HEK293 (cell line): ENCODE measurements around the gene SLC35E1.
"Not testable (repeated sequence)": the region's sequence is repeated elsewhere in the genome, so short reads cannot be mapped to it uniquely, and the experiment has no call there.

Experiments
- CTCF ChIA-PET: fragments of 350-600 bp; formaldehyde crosslinking; extraction: SDS; loops from one replicate; lab custom pipeline; 2021; ENCODE audit warnings: antibody characterized with exemption; lab: Yijun Ruan, JAX
- POLR2A ChIA-PET: fragments of 300-600 bp; formaldehyde crosslinking; extraction: SDS; loops from one replicate; lab custom pipeline; 2020; ENCODE audit warnings: antibody characterized with exemption, inconsistent platforms; lab: Yijun Ruan, JAX
- H3K27ac ChIP-seq: fragments of 200-500 bp; sonication (Bioruptor generic); 2 replicates; pipeline ENCODE4 v1.5.1; 2014; ENCODE audit warnings: low read depth, low read length, control low read depth, inconsistent platforms; ENCODE audit errors: extremely low read depth
- H3K36me3 ChIP-seq, 2 experiments: fragments of 200-500 bp in 1 of 2; sonication (Bioruptor generic) in 1 of 2; 1 replicate in 1 of 2; 2 replicates in 1 of 2; pipeline ENCODE4 v1.5.1; 2014 to 2017; ENCODE audit warnings: inconsistent platforms in 2 of 2, low read length in 2 of 2; ENCODE audit not compliant: control insufficient read depth in 2 of 2, insufficient read depth in 1 of 2
- H3K4me1 ChIP-seq: fragments of 200-500 bp; sonication (Bioruptor generic); 2 replicates; pipeline ENCODE4 v1.5.1; 2014; ENCODE audit warnings: mild to moderate bottlenecking, low read length, inconsistent platforms; ENCODE audit not compliant: control insufficient read depth, insufficient read depth
- H3K4me3 ChIP-seq: 2 replicates; pipeline ENCODE4 v1.5.1; 2011; ENCODE audit warnings: low read depth, mild to moderate bottlenecking, control low read depth, low read length, moderate library complexity
- H3K9me3 ChIP-seq: fragments of 200-500 bp; sonication (Bioruptor generic); 2 replicates; pipeline ENCODE4 v1.5.1; 2014; ENCODE audit warnings: low read depth, low read length, inconsistent platforms; ENCODE audit not compliant: control insufficient read depth, insufficient read depth
- ELK4 ChIP-seq: IDR thresholded peaks from 2 replicates; pipeline ENCODE4 v1.6.1; 2011; ENCODE audit warnings: mild to moderate bottlenecking, low read depth, low read length, borderline replicate concordance
- GFI1B ChIP-seq: fragments of 450-650 bp; formaldehyde crosslinking; IDR thresholded peaks from 2 replicates; pipeline ENCODE4 v1.5.1; 2016; ENCODE audit warnings: missing biosample characterization, missing genetic modification characterization
- GLI4 ChIP-seq: fragments of 450-650 bp; formaldehyde crosslinking; IDR thresholded peaks from 2 replicates; pipeline ENCODE4 v1.5.1; 2016; ENCODE audit warnings: missing biosample characterization, missing genetic modification characterization
- GLIS1 ChIP-seq: fragments of 450-650 bp; formaldehyde crosslinking; IDR thresholded peaks from 2 replicates; pipeline ENCODE4 v1.5.1; 2016; ENCODE audit warnings: missing biosample characterization, missing genetic modification characterization
- IKZF3 ChIP-seq: fragments of 450-650 bp; IDR thresholded peaks from 2 replicates; pipeline ENCODE4 v1.5.0; 2018; ENCODE audit warnings: missing biosample characterization, mild to moderate bottlenecking, missing genetic modification characterization, moderate library complexity
- KLF10 ChIP-seq: fragments of 450-650 bp; IDR thresholded peaks from 2 replicates; pipeline ENCODE4 v1.5.1; 2018; ENCODE audit warnings: missing biosample characterization, mild to moderate bottlenecking, missing genetic modification characterization
- MEIS1 ChIP-seq: sonication (generic); formaldehyde crosslinking; IDR thresholded peaks from 2 replicates; pipeline ENCODE4 v1.8.1; 2022; ENCODE audit warnings: missing genetic modification reagents, mild to moderate bottlenecking, borderline replicate concordance
- MYNN ChIP-seq: fragments of 450-650 bp; formaldehyde crosslinking; IDR thresholded peaks from 2 replicates; pipeline ENCODE4 v1.5.1; 2016; ENCODE audit warnings: missing biosample characterization, missing genetic modification characterization, borderline replicate concordance
- ZNF2 ChIP-seq: fragments of 450-650 bp; formaldehyde crosslinking; IDR thresholded peaks from 2 replicates; pipeline ENCODE4 v1.5.1; 2016; ENCODE audit warnings: missing biosample characterization, missing genetic modification characterization
- ZNF223 ChIP-seq: fragments of 450-650 bp; formaldehyde crosslinking; IDR thresholded peaks from 2 replicates; pipeline ENCODE4 v1.5.1; 2016; ENCODE audit warnings: missing biosample characterization, missing genetic modification characterization
- ZNF248 ChIP-seq: fragments of 450-650 bp; formaldehyde crosslinking; IDR thresholded peaks from 2 replicates; pipeline ENCODE4 v1.5.1; 2017; ENCODE audit warnings: missing biosample characterization, missing genetic modification characterization
- ZNF266 ChIP-seq: fragments of 450-650 bp; formaldehyde crosslinking; IDR thresholded peaks from 2 replicates; pipeline ENCODE4 v1.5.1; 2016; ENCODE audit warnings: missing biosample characterization, missing genetic modification characterization, low read depth
- ZNF37A ChIP-seq: fragments of 450-650 bp; IDR thresholded peaks from 2 replicates; pipeline ENCODE4 v1.5.1; 2018; ENCODE audit warnings: missing biosample characterization, missing genetic modification characterization
- ZNF48 ChIP-seq: fragments of 450-650 bp; formaldehyde crosslinking; IDR thresholded peaks from 2 replicates; pipeline ENCODE4 v1.5.1; 2016; ENCODE audit warnings: missing biosample characterization, missing genetic modification characterization
- ZNF660 ChIP-seq: fragments of 450-650 bp; IDR thresholded peaks from 2 replicates; pipeline ENCODE4 v1.5.1; 2018; ENCODE audit warnings: missing biosample characterization, mild to moderate bottlenecking, missing genetic modification characterization
- ZNF792 ChIP-seq: fragments of 450-650 bp; formaldehyde crosslinking; IDR thresholded peaks from 2 replicates; pipeline ENCODE4 v1.5.1; 2016; ENCODE audit warnings: missing biosample characterization, missing genetic modification characterization
- TF ChIP-seq, protein P1 (sequence below): fragments of 450-650 bp; formaldehyde crosslinking; IDR thresholded peaks from 2 replicates; pipeline ENCODE4 v1.5.1; 2016; ENCODE audit warnings: missing biosample characterization, missing genetic modification characterization
- TF ChIP-seq, protein P2 (sequence below): fragments of 450-650 bp; IDR thresholded peaks from 2 replicates; pipeline ENCODE4 v1.5.1; 2018; ENCODE audit warnings: missing biosample characterization, mild to moderate bottlenecking, missing genetic modification characterization

SLC35E1 gene

GRCh38 chr19:16561382-16561781, 10.8 kb downstream of the SLC35E1 start (continued):
- TF ChIP-seq, protein P1, sequence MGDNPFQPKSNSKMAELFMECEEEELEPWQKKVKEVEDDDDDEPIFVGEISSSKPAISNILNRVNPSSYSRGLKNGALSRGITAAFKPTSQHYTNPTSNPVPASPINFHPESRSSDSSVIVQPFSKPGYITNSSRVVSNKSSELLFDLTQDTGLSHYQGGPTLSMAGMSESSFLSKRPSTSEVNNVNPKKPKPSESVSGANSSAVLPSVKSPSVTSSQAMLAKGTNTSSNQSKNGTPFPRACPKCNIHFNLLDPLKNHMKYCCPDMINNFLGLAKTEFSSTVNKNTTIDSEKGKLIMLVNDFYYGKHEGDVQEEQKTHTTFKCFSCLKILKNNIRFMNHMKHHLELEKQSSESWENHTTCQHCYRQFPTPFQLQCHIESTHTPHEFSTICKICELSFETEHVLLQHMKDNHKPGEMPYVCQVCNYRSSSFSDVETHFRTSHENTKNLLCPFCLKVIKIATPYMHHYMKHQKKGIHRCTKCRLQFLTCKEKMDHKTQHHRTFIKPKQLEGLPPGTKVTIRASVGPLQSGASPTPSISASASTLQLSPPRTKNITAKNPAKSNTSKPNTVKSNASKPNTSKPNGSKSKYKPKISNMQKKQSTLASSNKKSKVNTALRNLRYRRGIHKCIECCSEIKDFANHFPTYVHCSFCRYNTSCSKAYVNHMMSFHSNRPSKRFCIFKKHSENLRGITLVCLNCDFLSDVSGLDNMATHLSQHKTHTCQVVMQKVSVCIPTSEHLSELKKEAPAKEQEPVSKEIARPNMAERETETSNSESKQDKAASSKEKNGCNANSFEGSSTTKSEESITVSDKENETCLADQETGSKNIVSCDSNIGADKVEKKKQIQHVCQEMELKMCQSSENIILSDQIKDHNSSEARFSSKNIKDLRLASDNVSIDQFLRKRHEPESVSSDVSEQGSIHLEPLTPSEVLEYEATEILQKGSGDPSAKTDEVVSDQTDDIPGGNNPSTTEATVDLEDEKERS (tag by site-specific recombination) = no peak

DNA sequence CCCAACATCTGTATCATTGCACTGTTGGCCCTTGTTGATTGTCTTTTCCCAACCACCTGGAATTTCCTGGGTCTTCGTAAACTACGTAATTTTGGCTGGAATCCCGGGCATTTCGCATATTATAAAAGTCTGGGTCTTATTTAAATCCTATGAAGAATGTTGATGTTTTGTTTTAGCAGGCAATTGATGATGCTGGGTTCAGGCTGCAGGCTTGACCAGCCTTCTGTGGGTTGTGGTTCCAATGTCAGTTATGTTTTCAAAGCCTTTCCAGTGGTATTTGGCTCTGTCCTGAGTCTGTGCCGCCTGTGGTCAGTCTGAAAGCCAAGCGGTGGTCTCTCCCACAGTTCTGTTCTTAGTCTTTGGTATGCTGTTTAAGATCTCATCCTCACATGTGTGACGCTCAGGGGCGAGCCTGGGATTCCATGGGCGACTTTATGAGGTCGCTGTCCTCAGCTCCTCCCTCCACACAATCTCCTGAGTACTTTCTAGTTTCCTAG, 12.4 kb downstream of the SLC35E1 start:
- peaks cover 33 to 66% of the 10 kb centered on the region in 2 experiments; a peak in 2 of 3 replicates for H3K36me3 ChIP-seq
- H3K9me3 ChIP-seq = no peaks in the 10 kb centered on the region
- no peak for TF ChIP-seq ZNF223 (tag by site-specific recombination)
- TF ChIP-seq GFI1B (tag by site-specific recombination) = no peak
- TF ChIP-seq, protein P2, sequence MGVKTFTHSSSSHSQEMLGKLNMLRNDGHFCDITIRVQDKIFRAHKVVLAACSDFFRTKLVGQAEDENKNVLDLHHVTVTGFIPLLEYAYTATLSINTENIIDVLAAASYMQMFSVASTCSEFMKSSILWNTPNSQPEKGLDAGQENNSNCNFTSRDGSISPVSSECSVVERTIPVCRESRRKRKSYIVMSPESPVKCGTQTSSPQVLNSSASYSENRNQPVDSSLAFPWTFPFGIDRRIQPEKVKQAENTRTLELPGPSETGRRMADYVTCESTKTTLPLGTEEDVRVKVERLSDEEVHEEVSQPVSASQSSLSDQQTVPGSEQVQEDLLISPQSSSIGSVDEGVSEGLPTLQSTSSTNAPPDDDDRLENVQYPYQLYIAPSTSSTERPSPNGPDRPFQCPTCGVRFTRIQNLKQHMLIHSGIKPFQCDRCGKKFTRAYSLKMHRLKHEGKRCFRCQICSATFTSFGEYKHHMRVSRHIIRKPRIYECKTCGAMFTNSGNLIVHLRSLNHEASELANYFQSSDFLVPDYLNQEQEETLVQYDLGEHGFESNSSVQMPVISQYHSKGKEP = no peak
- no peak for TF ChIP-seq MYNN
- TF ChIP-seq ZNF660 (tag by site-specific recombination) = no peak
- no peak for TF ChIP-seq ZNF248 (tag by site-specific recombination)
- no peak for TF ChIP-seq IKZF3 (tag by site-specific recombination)
- no peak for TF ChIP-seq MEIS1 (CRISPR knock-in tag)
- TF ChIP-seq ZNF266 = no peak
- no peak for TF ChIP-seq KLF10 (tag by site-specific recombination)
- TF ChIP-seq ZNF792 (tag by site-specific recombination) = no peak
- TF ChIP-seq ZNF48 = no peak
- TF ChIP-seq, all 188 proteins: peak for 0
- H3K4me3 ChIP-seq = no peak overlapping the region
- CTCF ChIA-PET = interaction anchor here (0.7 kb wide), 1 partner anchor 11 kb away, joined by 3 read pairs; no protein-coding TSS in a partner anchor
- no peak overlapping the region for H3K27ac ChIP-seq
- POLR2A ChIA-PET = no interaction called here
- no peaks in the 10 kb centered on the region for H3K4me1 ChIP-seq

DNA sequence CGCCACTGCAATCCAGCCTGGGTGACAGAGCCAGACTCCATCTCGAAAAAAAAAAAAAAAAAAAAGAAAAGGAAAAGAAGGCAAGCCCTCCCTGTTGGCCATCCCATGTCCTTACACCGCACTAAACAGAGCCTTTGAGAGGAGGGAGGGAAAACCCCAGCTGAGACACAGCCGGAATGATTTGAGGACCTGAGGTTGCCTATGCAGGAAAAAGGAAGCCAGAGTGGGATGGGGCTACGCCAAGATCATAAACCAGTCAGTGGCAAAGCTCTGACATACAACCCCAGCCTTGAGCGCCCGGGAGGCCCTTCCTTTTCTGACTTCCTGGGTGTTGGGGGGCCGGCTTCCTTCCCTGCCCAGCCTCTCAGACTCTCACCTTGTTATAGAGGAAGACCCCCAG, 17.4 kb downstream of the SLC35E1 start:
- H3K9me3 ChIP-seq = no peaks in the 10 kb centered on the region
- H3K4me3 ChIP-seq = no peak overlapping the region
- ChIA-PET POLR2A (no interaction called here), CTCF (no interaction called here)
- H3K36me3 ChIP-seq = peaks cover 19 to 58% of the 10 kb centered on the region in 2 experiments; a peak in 2 of 3 replicates
- no peak overlapping the region for H3K27ac ChIP-seq
- no peak for TF ChIP-seq ELK4
- TF ChIP-seq ZNF2 = no peak
- TF ChIP-seq ZNF37A (tag by site-specific recombination) = no peak
- TF ChIP-seq GLIS1 (tag by site-specific recombination) = no peak
- TF ChIP-seq GLI4 (tag by site-specific recombination) = no peak
- H3K4me1 ChIP-seq = no peaks in the 10 kb centered on the region

DNA sequence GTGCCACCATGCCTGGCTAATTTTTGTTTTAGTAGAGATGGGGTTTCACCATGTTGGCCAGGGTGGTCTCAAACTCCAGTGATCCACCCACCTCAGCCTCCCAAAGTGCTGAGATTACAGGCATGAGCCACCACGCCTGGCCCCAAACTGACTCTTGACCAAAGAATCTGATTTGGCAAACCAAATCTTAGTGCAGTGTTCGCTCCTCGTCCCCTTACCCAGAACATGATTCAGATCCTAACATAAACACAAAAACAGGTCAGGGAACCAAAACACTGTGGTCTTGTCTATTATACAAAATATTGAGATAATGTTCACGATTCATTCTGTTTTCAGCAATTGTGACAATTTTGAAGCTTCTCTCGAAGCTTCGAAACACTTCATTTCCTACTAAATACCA, 20.3 kb downstream of the SLC35E1 start:
- POLR2A ChIA-PET, H3K9me3 ChIP-seq, CTCF ChIA-PET, H3K4me1 ChIP-seq, H3K4me3 ChIP-seq, H3K27ac ChIP-seq: not testable (repeated sequence)
- H3K36me3 ChIP-seq = peaks cover 19 to 47% of the 10 kb centered on the region in 2 experiments; a peak in 2 of 3 replicates
